Pancreas (tissue), 10 donors: ENCODE data around the gene MS4A8. TPM values are rescaled to one million over a fixed set of nuclear protein-coding genes. Genes with fewer than 3 reads are reported as not detected.

Experiments used
- ATAC-seq, 4 donors: fragments of 200-7000 bp; cut with Tn5 transposase; one replicate each; pipeline versions ENCODE4 v1.8.0 to v1.9.1; 2020; ENCODE audit warnings: mild to moderate bottlenecking in 4 of 4, moderate library complexity in 4 of 4
- DNase-seq, 6 donors: peaks; one replicate each; pipeline ENCODE4 v3.0.0-alpha.2; 2020
- FAIRE-seq: peaks from 2 replicates; lab custom pipeline; 2012; peaks lifted over from hg19 to GRCh38; lab: Jason Lieb, UNC
- H3K27ac ChIP-seq, 4 donors: fragments of 200-600 bp; sonication (generic); 1 replicate in 3 of 4; 2 replicates in 1 of 4; pipeline versions ENCODE4 v1.5.0 to v1.8.0; 2020
- H3K27me3 ChIP-seq, 4 donors: fragments of 200-600 bp; one replicate each; pipeline ENCODE4 v1.8.0; 2021
- H3K36me3 ChIP-seq, 3 donors: fragments of 200-600 bp; sonication (generic) in 1 of 3; one replicate each; pipeline versions ENCODE4 v1.5.0 to v1.8.0; 2020 to 2021
- H3K4me1 ChIP-seq, 3 donors: fragments of 200-600 bp; one replicate each; pipeline ENCODE4 v1.8.0; 2021
- H3K4me3 ChIP-seq, 4 donors: fragments of 200-600 bp; sonication (generic) in 2 of 4; one replicate each; pipeline versions ENCODE4 v1.5.0 to v1.8.0; 2020 to 2021
- H3K9me3 ChIP-seq, 4 donors: fragments of 200-600 bp; one replicate each; pipeline ENCODE4 v1.8.0; 2021
- WGBS, 2 donors: extraction: QIAGEN DNeasy Blood & Tissue Kit; methylation state at CpG; one replicate each; pipeline ENCODE4 v1.1.7; 2013; 5-methylcytosine and 5-hydroxymethylcytosine counted together
- intact Hi-C, 3 donors: fragments of 100-400 bp; cut with DNase I; formaldehyde crosslinking; loops; one replicate each; pipeline versions ENCODE4 v1.11.1 to v1.14.2; 2022
- polyA plus RNA-seq, 2 donors: library from polyadenylated mRNA; stranded (reverse); fragments of 200-250 nt; gene quantifications; one replicate each; pipeline ENCODE4 v1.2.3, GENCODE V29; 2013
- total RNA-seq, 6 donors: library from RNA; stranded (reverse); fragmentation: NEBNext Ultra II Directional in 4 of 6; extraction: Animal tissue kit (Norgen Biotek cat#: 25700) in 4 of 6; gene quantifications; one replicate each; pipeline versions ENCODE4 v1.2.1 to v1.2.4, GENCODE V29; 2021 to 2023
- TF ChIP-seq, protein P1 (sequence below), 4 donors: fragments of 200-600 bp; sonication (generic) in 3 of 4; IDR thresholded peaks; one replicate each; pipeline versions ENCODE4 v1.5.0 to v1.8.0; 2021; ENCODE audit warnings: antibody characterized with exemption in 4 of 4
- donor health status: healthy with polysubstance abuse.
- donor health status: DM: no; HTN: no; CAD: no; lungs with moderate emphysema.
- donor health status: DM: no; HTN: no; CAD: no.
- donor health status: control.
- donor health status: control.
- donor health status: Bipolar disorder and iron deficiency.
- donor health status: DM: yes; HTN: yes; CAD: no.
- donor health status: DM: no; HTN: no; CAD: no.
- donor health status: DM: no; HTN: no; CAD: no.
- donor health status: DM: yes; HTN: yes; CAD: no.

Gene MS4A8
- total and polyA plus RNA-seq, 8 donors: 0.56 to 4.2 (median 1.7) TPM

DNA sequence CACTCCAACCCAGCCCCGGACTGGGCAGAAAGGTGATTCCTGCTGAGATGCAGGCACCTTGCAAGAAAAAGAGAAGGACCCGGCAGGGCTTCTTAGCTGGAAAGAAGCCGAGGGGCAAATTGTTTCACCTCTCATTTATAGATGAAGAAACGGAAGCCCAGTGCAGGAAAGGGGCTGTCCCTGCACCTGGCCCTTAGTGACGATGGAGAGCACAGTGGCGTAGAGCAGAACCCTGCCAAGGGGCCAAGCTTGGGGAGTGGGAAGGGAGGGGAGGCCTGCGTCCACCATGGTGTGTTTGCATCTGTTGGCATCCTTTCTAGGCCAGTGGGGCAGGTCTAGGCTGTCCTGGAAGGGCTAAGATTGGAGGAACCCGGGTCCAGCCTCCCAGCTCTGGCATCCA lies 49.4 kb downstream of the MS4A8 start:
- Histone ChIP-seq H3K27me3 (no peaks in the 10 kb centered on the region), H3K9me3 (no peaks in the 10 kb centered on the region), H3K27ac (no peak overlapping the region), H3K36me3 (no peaks in the 10 kb centered on the region), H3K4me1 (no peaks in the 10 kb centered on the region), H3K4me3 (no peak overlapping the region)
- intact Hi-C loops: no loop called here
- TF ChIP-seq, protein P1, sequence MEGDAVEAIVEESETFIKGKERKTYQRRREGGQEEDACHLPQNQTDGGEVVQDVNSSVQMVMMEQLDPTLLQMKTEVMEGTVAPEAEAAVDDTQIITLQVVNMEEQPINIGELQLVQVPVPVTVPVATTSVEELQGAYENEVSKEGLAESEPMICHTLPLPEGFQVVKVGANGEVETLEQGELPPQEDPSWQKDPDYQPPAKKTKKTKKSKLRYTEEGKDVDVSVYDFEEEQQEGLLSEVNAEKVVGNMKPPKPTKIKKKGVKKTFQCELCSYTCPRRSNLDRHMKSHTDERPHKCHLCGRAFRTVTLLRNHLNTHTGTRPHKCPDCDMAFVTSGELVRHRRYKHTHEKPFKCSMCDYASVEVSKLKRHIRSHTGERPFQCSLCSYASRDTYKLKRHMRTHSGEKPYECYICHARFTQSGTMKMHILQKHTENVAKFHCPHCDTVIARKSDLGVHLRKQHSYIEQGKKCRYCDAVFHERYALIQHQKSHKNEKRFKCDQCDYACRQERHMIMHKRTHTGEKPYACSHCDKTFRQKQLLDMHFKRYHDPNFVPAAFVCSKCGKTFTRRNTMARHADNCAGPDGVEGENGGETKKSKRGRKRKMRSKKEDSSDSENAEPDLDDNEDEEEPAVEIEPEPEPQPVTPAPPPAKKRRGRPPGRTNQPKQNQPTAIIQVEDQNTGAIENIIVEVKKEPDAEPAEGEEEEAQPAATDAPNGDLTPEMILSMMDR (IDR thresholded peaks at IDR 0.05): no peak
- ATAC-seq (no peak), DNase-seq (no peak), FAIRE-seq (no peak)
- WGBS, 2 donors: 76 to 88% methylated on average over 8 of the region's 8 CpGs

DNA sequence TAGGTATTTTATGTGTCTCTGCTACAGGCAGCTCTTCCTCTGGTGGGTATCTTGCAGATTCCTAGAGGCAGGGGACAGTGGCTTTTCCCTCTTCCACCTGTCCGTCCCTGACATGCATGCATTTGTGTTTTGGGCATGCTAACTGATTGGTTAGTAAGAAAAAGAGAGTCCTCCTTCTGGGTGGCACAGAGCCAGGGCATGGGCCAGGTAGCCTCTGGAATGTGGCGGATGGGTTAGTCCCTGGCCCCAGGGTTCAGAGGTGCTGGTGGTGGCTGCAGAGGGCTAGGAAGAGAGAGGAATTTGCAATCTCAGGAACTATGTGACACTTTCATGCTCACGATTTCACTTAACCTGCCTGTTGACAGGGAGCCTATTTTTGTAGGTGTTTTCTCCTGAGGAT lies 51.5 kb downstream of the MS4A8 start:
- ATAC-seq: no peak
- H3K27ac ChIP-seq: no peak overlapping the region
- no peaks in the 10 kb centered on the region for H3K9me3 ChIP-seq
- no peaks in the 10 kb centered on the region for H3K27me3 ChIP-seq
- FAIRE-seq: no peak
- no peak for DNase-seq
- WGBS, 2 donors: 70 to 72% methylated on average over 3 of the region's 3 CpGs
- intact Hi-C loops: loop anchor here in 1 of 3 donors (10.0 kb wide), 1 partner anchor 46 kb away; no protein-coding TSS in a partner anchor
- H3K4me1 ChIP-seq: no peaks in the 10 kb centered on the region
- H3K36me3 ChIP-seq: no peaks in the 10 kb centered on the region
- TF ChIP-seq, protein P1 (IDR thresholded peaks at IDR 0.05): no peak
- H3K4me3 ChIP-seq: no peak overlapping the region

DNA sequence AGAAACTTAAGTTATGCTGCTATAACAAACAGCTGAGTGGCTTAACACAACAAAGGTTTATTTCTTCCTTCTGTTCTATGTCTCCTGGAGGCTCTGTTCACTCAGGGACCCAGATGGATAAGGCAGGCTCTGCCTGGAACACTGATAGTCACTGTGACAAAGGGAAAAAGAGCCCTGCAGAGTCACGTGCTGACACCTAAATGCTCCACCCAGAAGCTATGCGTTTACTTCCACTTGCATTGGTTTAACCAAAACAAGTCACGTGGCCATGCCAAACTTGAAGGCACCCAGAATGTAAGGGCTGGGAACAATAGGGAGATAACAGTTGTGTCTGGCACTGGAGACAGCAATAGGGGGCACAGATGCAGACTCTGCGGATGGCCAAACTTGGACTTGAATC lies 53.9 kb downstream of the MS4A8 start:
- ATAC-seq: no peak

DNA sequence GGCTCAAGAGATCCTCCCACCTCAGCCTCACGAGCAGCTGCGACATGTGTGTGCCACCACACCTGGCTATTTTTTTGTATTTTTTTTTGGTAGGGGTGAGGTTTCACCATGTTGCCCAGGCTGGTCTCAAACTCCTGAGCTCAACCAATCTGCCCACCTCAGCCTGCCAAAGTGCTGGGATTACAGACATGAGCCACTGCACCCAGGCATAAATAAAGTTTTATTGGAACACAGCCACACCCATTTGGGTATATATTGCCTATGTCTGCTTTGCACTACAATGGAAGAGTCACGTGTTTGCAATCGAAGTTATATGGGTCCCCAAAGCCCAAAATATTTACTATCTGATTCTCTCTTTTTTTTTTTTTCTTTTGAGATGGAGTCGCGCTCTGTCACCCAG lies 55.5 kb downstream of the MS4A8 start:
- FAIRE-seq: no peak

More for the DNA sequence above, 53.9 kb downstream of the MS4A8 start:
- Histone ChIP-seq H3K9me3 (no peaks in the 10 kb centered on the region), H3K4me1 (peaks cover 0 to 5% (median 3%) of the 10 kb centered on the region in 3 donors), H3K4me3 (no peak overlapping the region), H3K27ac (no peak overlapping the region), H3K36me3 (no peaks in the 10 kb centered on the region), H3K27me3 (no peaks in the 10 kb centered on the region)
- FAIRE-seq (no peak), DNase-seq (no peak)
- intact Hi-C loops: loop anchor here in 1 of 3 donors (10.0 kb wide), 1 partner anchor 49 kb away; no protein-coding TSS in a partner anchor
- TF ChIP-seq, protein P1 (IDR thresholded peaks at IDR 0.05): no peak
- WGBS, 2 donors: 66 to 68% methylated on average over 4 of the region's 4 CpGs

More for the DNA sequence above, 55.5 kb downstream of the MS4A8 start:
- TF ChIP-seq, protein P1 (IDR thresholded peaks at IDR 0.05): no peak
- Histone ChIP-seq H3K27ac (no peak overlapping the region), H3K27me3 (no peaks in the 10 kb centered on the region), H3K4me1 (peaks cover 0 to 5% (median 3%) of the 10 kb centered on the region in 3 donors), H3K36me3 (no peaks in the 10 kb centered on the region), H3K4me3 (no peak overlapping the region), H3K9me3 (no peaks in the 10 kb centered on the region)
- 91% methylated on average over 6 of the region's 6 CpGs for WGBS, 2 donors
- DNase-seq: no peak
- no peak for ATAC-seq
- intact Hi-C loops: loop anchor here in 1 of 3 donors (10.0 kb wide), 1 partner anchor 50 kb away; no protein-coding TSS in a partner anchor
